ENCODE data around the gene CLDN9.
"Not testable (repeated sequence)": the region's sequence is repeated elsewhere in the genome, so short reads cannot be mapped to it uniquely, and the experiment has no call there.

Gene CLDN9

GRCh38 chr16:3035972-3036725 is 23.4 kb downstream of the CLDN9 start:
- DNase-seq: no peak

GRCh38 chr16:3036726-3037315 is 24.1 kb downstream of the CLDN9 start, which contains the start of gene BICDL2:
Gene BICDL2 (minus strand): TSS chr16:3036944. CDS start chr16:3035496, 1,448 bp downstream.
- no peak for DNase-seq

GRCh38 chr16:3038256-3038655 is 25.5 kb downstream of the CLDN9 start:
- no peak for DNase-seq

- no peak for DNase-seq
Measured at GRCh38 chr16:3038896-3039295, 26.2 kb downstream of the CLDN9 start.

GRCh38 chr16:3042376-3042775 is 29.7 kb downstream of the CLDN9 start:
- no peak for DNase-seq

- no peak for DNase-seq
Measured at GRCh38 chr16:3044708-3045107, 32.0 kb downstream of the CLDN9 start.

- no peak for DNase-seq
Measured at GRCh38 chr16:3045758-3046640, 33.3 kb downstream of the CLDN9 start, which contains the start of gene MMP25. Gene MMP25 (plus strand): TSS chr16:3046561. CDS start chr16:3046918, 357 bp downstream.

GRCh38 chr16:3046641-3047386 is 34.1 kb downstream of the CLDN9 start:
- DNase-seq: no peak

- DNase-seq: no peak
Measured at GRCh38 chr16:3047387-3047720, 34.6 kb downstream of the CLDN9 start.

GRCh38 chr16:3049921-3050481 is 37.3 kb downstream of the CLDN9 start:
- DNase-seq: no peak

- no peak for DNase-seq
Measured at GRCh38 chr16:3050487-3050886, 37.8 kb downstream of the CLDN9 start.

- no peak for DNase-seq
Measured at GRCh38 chr16:3051009-3051408, 38.3 kb downstream of the CLDN9 start.

- DNase-seq: no peak
Measured at GRCh38 chr16:3051494-3051893, 38.8 kb downstream of the CLDN9 start.

GRCh38 chr16:3052571-3053329 is 40.0 kb downstream of the CLDN9 start:
- not testable (repeated sequence) for DNase-seq

- DNase-seq: peak; percentile 55
Measured at GRCh38 chr16:3053330-3053710, 40.6 kb downstream of the CLDN9 start.

GRCh38 chr16:3054965-3055733 is 42.4 kb downstream of the CLDN9 start:
- peak; percentile 42 for DNase-seq

GRCh38 chr16:3055734-3056115 is 43.0 kb downstream of the CLDN9 start:
- not testable (repeated sequence) for DNase-seq

GRCh38 chr16:3056336-3057180 is 43.8 kb downstream of the CLDN9 start:
- DNase-seq: no peak

- DNase-seq: no peak
Measured at GRCh38 chr16:3057181-3058138, 44.7 kb downstream of the CLDN9 start.
